HL-60 (cell line): Measurements from ENCODE around the gene PCSK2.

Source experiments
- GABPA ChIP-seq: IDR thresholded peaks from 2 replicates; pipeline ENCODE4 v1.6.1; 2012; ENCODE audit warnings: low read depth
- TF ChIP-seq, protein P1 (sequence below): IDR thresholded peaks from one replicate; pipeline ENCODE4 v1.5.1; 2011; ENCODE audit warnings: low read length, control low read depth, inconsistent platforms; ENCODE audit not compliant: insufficient read depth

GRCh38 chr20:17369506-17369905, 142.7 kb downstream of the PCSK2 start:
- TF ChIP-seq, protein P1, sequence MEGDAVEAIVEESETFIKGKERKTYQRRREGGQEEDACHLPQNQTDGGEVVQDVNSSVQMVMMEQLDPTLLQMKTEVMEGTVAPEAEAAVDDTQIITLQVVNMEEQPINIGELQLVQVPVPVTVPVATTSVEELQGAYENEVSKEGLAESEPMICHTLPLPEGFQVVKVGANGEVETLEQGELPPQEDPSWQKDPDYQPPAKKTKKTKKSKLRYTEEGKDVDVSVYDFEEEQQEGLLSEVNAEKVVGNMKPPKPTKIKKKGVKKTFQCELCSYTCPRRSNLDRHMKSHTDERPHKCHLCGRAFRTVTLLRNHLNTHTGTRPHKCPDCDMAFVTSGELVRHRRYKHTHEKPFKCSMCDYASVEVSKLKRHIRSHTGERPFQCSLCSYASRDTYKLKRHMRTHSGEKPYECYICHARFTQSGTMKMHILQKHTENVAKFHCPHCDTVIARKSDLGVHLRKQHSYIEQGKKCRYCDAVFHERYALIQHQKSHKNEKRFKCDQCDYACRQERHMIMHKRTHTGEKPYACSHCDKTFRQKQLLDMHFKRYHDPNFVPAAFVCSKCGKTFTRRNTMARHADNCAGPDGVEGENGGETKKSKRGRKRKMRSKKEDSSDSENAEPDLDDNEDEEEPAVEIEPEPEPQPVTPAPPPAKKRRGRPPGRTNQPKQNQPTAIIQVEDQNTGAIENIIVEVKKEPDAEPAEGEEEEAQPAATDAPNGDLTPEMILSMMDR, result no peak
- TF ChIP-seq GABPA, result no peak
